GM21515 (cell line): ENCODE data around the gene SPEM3.
A peak's percentile ranks its signal among the peaks of the same experiment; 100 is the strongest.

ENCODE experiments used
- ATAC-seq: cut with Tn5 transposase; IDR thresholded peaks from one replicate; pipeline ENCODE4 v1.9.1; 2021; ENCODE audit not compliant: unreplicated experiment

The SPEM3 gene

DNA sequence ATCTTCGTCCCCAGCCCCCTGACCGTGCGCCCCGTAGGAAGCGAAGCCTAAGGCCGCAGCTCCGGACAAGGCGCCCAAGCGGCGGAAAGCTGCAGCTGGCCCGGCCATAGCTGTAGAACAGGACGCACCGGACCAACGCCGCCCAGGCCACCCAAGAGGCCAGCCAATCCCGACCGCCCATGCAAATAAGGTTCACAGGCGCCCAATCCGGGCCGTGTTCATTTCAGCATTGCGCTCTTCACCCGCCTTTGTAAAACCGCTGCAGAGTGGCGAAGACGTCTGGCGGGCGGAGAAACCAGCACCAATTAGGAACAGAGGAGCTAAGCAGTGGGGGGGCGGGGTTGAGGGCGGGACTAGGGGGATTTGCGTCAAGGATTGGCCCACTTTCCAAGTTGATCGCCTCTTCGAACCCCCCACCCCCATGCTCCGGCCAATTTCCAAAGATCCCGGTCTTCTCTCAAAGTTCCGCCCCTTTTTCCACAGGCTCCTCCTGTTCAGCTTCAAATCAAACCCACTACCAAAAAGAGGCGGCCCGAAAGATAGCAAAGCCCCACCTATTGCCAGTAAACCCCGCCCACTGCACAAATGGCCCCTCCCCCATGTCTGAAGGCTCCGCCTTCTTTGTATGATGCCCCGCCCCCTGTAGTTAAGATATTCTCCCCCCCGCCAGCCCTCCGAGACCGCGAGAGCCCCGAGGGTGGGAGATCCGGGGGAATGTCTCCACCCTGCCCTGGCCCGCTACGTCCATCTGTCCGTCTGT, 24.5 kb upstream of the SPEM3 start, which contains the start of gene TMEM256:
Gene TMEM256 (minus strand): TSS at position 121 of the 760 bp plus-strand sequence. CDS start 13 bp downstream, at position 108.
- peak; percentile 89 for ATAC-seq

GRCh38 chr17:7404737-7405349, 23.8 kb upstream of the SPEM3 start:
- ATAC-seq, result peak; percentile 5

GRCh38 chr17:7405350-7406234, 23.1 kb upstream of the SPEM3 start:
- no peak for ATAC-seq

GRCh38 chr17:7406235-7406825, 22.3 kb upstream of the SPEM3 start:
- ATAC-seq, result no peak

- ATAC-seq, result no peak
Measured at GRCh38 chr17:7407082-7407481, 21.6 kb upstream of the SPEM3 start.

DNA sequence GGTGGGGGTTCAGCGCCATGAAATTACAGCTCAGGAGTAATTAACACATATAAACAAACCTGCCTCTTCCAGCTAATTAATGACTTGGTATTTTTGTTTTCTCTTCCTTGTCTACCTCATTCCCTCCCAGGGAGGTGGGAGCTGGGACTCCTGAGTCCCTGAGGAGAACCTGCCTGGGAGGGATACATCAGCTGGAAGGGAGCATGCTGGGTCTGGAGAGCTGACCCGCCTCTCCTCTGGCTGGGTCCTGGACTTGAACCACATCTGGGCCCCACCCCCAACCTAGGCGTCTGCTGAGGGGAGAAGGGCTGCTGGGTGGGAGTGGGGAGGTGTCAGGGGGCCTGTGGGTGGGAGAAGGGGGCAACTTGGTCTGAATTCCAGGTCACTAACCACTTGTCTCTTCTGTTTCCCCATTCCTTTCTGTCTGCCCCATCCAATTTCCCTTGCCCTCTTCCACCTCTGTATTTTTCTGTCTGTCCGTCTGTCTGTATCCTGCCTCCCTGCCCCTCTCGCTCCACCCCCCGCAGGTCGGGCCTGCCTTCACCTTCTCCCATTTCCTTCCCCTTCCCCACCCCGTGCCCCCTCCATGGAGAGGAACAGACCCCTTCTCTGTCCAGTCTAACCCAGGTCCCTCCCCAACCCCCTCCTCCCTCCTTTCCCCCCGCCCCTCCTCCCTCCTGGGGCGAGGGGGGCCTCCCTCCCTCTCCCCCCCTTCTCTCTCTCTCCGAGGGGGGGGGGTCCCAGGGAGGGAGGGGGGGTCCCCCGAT, 21.0 kb upstream of the SPEM3 start, which contains the start of gene NLGN2:
Gene NLGN2 (plus strand): TSS at position 361 of the 767 bp plus-strand sequence. CDS start 411 bp downstream, outside the sequence.
- no peak for ATAC-seq

DNA sequence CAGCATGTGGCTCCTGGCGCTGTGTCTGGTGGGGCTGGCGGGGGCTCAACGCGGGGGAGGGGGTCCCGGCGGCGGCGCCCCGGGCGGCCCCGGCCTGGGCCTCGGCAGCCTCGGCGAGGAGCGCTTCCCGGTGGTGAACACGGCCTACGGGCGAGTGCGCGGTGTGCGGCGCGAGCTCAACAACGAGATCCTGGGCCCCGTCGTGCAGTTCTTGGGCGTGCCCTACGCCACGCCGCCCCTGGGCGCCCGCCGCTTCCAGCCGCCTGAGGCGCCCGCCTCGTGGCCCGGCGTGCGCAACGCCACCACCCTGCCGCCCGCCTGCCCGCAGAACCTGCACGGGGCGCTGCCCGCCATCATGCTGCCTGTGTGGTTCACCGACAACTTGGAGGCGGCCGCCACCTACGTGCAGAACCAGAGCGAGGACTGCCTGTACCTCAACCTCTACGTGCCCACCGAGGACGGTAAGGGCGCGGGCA, 20.4 kb upstream of the SPEM3 start:
- ATAC-seq, result no peak

- ATAC-seq, result no peak
Measured at GRCh38 chr17:7408863-7409262, 19.8 kb upstream of the SPEM3 start.

GRCh38 chr17:7409716-7410115, 18.9 kb upstream of the SPEM3 start:
- no peak for ATAC-seq

- ATAC-seq, result no peak
Measured at GRCh38 chr17:7410634-7411426, 17.8 kb upstream of the SPEM3 start.

DNA sequence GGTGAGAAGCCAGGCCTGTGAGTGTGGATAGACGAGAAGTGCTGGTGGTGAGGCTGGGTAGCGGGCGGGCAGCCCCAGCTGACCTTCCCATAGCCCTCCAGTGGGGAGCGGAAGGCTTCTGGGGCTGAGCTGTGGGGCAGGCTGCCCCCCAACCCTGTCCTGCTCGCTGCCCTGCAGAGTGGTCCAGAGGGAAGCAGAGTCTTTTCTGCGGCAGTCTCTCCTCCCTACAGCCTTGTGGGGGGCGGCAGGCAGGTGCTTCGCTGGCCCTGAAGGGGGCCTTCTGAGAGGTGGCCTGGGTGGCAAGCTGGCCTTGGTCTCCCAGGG, 17.3 kb upstream of the SPEM3 start:
- no peak for ATAC-seq

- ATAC-seq, result no peak
Measured at GRCh38 chr17:7413346-7413985, 15.2 kb upstream of the SPEM3 start.

- ATAC-seq, result no peak
Measured at GRCh38 chr17:7414837-7415236, 13.8 kb upstream of the SPEM3 start.

DNA sequence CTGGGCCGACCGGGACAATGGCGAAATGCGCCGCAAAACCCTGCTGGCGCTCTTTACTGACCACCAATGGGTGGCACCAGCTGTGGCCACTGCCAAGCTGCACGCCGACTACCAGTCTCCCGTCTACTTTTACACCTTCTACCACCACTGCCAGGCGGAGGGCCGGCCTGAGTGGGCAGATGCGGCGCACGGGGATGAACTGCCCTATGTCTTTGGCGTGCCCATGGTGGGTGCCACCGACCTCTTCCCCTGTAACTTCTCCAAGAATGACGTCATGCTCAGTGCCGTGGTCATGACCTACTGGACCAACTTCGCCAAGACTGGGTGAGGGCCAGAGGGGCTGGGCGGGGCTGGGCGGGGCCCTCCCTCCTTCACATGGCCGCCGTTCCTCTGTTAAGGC, 12.9 kb upstream of the SPEM3 start:
- no peak for ATAC-seq

DNA sequence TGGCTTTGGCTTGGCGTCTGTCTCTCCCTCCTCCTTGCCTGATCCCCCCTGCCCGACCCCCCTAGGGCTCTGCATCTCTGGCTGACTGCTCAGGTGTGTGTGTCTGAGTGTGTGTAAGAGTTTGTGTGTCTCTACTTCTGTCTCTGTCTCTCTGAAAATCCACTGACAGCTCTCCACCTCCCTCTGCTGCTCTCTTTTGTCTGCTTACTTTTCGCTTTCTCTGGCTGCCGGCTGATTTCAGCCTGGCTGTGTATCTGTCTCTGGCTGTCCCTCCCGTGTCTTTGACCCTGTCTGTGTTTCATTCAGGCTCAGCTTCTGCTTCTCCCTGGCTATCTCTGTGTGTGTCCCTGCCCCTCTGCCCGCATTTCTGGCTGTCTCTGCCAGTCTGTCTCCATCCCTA, 12.3 kb upstream of the SPEM3 start:
- no peak for ATAC-seq

- ATAC-seq, result no peak
Measured at GRCh38 chr17:7417056-7417655, 11.5 kb upstream of the SPEM3 start.

GRCh38 chr17:7418472-7419152, 10.0 kb upstream of the SPEM3 start:
- ATAC-seq, result no peak
